Muscle of leg (tissue), 11 donors: ENCODE results near the gene AGAP1. TPM values are rescaled to one million over a fixed set of nuclear protein-coding genes. Genes with fewer than 3 reads are reported as not detected.
A peak's percentile ranks its signal among the peaks of the same experiment; 100 is the strongest.

ENCODE experiments used
- DNase-seq: peaks from one replicate; pipeline ENCODE4 v3.0.0; 2013
- H3K27ac ChIP-seq: one replicate; pipeline ENCODE4 v1.5.1; 2013; ENCODE audit warnings: mild to moderate bottlenecking, low read length, control low read depth
- H3K27me3 ChIP-seq: one replicate; pipeline ENCODE4 v1.6.1; 2013; ENCODE audit warnings: low read length; ENCODE audit not compliant: control insufficient read depth, insufficient read depth
- H3K36me3 ChIP-seq: one replicate; pipeline ENCODE4 v1.6.1; 2013; ENCODE audit warnings: low read length; ENCODE audit not compliant: control insufficient read depth, insufficient read depth
- H3K4me1 ChIP-seq: one replicate; pipeline ENCODE4 v1.6.1; 2013; ENCODE audit warnings: low read length; ENCODE audit not compliant: control insufficient read depth, insufficient read depth
- H3K4me3 ChIP-seq: one replicate; pipeline ENCODE4 v1.5.1; 2013; ENCODE audit warnings: low read length, control low read depth
- H3K9me3 ChIP-seq: replicated peaks from 2 replicates; pipeline ENCODE4 v1.6.1; 2013; ENCODE audit warnings: low read depth, low read length; ENCODE audit not compliant: control insufficient read depth
- WGBS: methylation state at CpG from one replicate; pipeline ENCODE4 v1.1.5; 2013; ENCODE audit warnings: missing lambda C conversion rate; ENCODE audit not compliant: insufficient coverage; 5-methylcytosine and 5-hydroxymethylcytosine counted together
- polyA plus RNA-seq, 8 donors: library from polyadenylated mRNA; unstranded; fragments of 120-200 nt; gene quantifications; one replicate each; pipeline versions ENCODE4 v1.2.1 to v1.2.3, GENCODE V29; 2013; ENCODE audit warnings: inconsistent platforms in 1 of 8, low replicate concordance in 1 of 8; ENCODE audit not compliant: insufficient read length in 8 of 8, insufficient read depth in 1 of 8
- total RNA-seq: library from RNA; stranded (reverse); fragments of 120-200 nt; gene quantifications from one replicate; pipeline ENCODE4 v1.2.4, GENCODE V29; 2013

AGAP1 gene
- total and polyA plus RNA-seq, 9 donors = 19.1 to 32.0 (median 26.8) TPM

DNA sequence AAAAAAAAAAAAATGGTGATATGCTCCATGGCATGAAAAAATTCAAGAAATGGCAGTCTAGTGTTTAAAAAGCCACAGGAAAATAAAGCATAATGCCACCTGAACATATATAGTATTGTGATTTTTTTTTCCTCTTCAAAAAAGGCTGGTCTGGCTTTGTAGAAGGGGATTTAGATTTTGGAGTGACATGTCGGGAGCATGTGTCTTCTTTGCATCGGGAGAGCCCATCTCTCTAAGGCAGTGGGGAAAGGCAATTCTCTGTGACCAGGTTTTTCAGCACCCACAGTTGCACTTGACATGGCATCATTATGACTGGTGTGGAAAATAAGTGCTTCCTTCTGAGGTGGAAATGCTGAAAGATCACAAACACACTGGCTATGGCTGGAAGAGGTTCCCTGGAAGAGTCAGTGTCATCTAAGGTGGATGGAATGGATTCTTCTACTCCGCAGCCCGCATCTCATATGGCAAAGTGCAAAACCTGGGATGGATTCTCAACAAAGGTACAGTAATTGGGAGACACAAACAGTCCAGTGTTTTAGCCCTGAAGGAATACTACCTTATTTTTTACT is 172.5 kb downstream of the AGAP1 start:
- H3K36me3 ChIP-seq = no peaks in the 10 kb centered on the region
- 0% methylated on average over 2 of the region's 4 CpGs for WGBS
- H3K4me3 ChIP-seq = peak overlapping the region; percentile 29
- peak; percentile 98 for DNase-seq
- peaks cover 35% of the 10 kb centered on the region for H3K4me1 ChIP-seq
- peaks cover 2% of the 10 kb centered on the region for H3K27me3 ChIP-seq
- H3K9me3 ChIP-seq = no peaks in the 10 kb centered on the region
- peak overlapping the region; percentile 80 for H3K27ac ChIP-seq

DNA sequence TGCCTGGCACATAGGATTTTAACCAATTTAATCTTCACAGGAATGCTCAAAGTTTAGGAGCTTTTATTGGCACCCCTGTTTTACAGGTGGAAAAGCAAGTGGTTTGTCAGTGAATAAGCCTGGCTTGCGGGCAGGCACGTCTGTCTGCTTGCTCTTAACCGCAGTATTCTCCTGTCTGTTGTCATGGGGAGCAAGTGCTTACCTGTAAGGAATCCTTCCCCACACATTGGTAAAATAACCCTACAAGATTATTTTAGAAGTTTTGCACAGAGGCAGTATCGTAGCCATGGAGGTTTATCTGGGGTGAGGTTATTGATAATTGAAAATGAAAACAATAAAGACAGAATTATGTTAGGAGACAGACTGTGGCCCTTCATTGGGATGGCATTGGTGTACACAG is 174.9 kb downstream of the AGAP1 start:
- no CpG with 5 or more reads among the region's 4 CpGs for WGBS
- Histone ChIP-seq H3K27ac (no peak overlapping the region), H3K4me1 (peaks cover 37% of the 10 kb centered on the region), H3K36me3 (no peaks in the 10 kb centered on the region), H3K9me3 (no peaks in the 10 kb centered on the region), H3K27me3 (peaks cover 2% of the 10 kb centered on the region), H3K4me3 (peak overlapping the region; percentile 19)
- DNase-seq = no peak

DNA sequence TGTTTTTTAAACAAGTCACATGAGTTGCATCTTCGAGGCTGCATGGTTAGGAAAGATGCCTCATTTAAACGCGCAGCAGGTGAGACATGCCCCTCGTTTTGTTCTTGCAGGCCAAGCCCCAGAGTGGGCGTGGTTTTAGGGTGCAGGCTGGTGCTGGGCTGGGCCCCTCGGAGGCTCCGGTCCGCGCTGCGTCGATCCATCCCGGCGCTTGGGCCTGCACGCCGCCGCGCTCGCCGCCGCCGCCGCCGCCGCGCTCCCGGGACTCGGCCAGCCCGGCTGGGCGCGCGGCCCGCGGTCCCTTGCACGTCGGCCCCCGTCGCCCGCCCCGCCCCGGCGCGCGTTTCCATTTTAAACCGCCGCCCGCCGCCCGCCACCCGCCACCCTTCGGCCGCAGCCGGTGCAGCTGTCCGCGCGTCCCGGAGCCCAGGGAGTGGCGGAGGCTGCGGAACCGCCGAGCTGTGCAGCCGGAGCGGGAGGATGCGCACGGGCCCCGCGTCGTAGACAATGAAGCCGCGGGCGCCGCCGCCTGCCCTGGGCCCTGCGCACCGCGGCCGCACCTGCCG is 175.5 kb downstream of the AGAP1 start:
- peak; percentile 94 for DNase-seq
- Histone ChIP-seq H3K4me3 (peak overlapping the region; percentile 24), H3K36me3 (no peaks in the 10 kb centered on the region), H3K27me3 (peaks cover 2% of the 10 kb centered on the region), H3K4me1 (peaks cover 37% of the 10 kb centered on the region), H3K9me3 (no peaks in the 10 kb centered on the region), H3K27ac (no peak overlapping the region)
- WGBS = under 1% methylated on average over 77 of the region's 77 CpGs

DNA sequence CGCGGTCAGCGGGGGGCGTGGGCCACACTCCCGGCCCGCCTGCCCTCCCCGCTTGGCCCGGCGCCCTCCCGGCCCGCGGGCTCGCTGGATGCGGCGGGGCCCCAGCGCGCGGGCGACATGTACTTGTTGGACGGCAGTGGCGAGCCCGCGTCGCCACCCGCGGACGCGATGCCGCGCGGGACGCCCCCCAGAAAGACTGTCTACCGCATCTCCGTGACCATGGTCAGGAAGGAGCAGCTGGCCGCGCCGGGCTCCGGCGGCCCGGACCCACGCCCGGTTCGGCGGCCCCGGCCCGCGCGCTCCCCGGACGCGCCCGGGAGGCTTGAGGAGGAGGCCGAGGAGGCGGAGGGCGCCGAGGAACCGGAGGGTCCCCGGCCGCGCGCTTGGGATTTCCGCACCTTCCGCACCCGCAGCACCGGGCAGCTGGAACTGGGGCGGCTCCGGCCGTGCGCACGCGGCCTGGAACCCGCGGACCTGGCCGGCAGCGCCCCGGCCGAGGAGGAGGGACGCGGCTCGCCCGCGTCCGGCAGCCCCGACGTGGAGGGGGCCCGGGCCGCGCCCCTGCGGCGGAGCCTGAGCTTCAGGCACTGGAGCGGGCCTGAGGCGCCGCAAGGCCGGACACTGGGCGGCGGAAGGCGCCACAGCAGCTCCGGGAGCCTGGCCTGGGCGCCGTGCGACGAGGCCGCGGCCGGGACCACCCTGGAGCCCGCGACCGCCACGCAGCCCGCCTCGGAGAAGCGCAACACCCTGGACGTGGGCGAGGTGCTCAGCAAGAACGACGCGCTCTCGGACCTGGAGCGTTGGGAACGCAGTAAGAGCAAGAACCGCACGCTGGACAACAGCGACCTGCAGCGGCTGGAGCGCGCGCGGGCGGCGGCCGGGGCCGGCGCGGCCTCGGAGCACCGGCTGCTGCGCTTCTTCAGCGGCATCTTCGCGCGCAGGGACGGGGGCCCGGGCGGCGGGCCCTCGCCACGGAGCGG is 176.4 kb downstream of the AGAP1 start:
- Histone ChIP-seq H3K9me3 (no peaks in the 10 kb centered on the region), H3K4me3 (peak overlapping the region; percentile 47), H3K4me1 (peaks cover 31% of the 10 kb centered on the region), H3K27me3 (peaks cover 2% of the 10 kb centered on the region), H3K36me3 (no peaks in the 10 kb centered on the region), H3K27ac (no peak overlapping the region)
- under 1% methylated on average over 147 of the region's 148 CpGs for WGBS
- DNase-seq = peak; percentile 92

DNA sequence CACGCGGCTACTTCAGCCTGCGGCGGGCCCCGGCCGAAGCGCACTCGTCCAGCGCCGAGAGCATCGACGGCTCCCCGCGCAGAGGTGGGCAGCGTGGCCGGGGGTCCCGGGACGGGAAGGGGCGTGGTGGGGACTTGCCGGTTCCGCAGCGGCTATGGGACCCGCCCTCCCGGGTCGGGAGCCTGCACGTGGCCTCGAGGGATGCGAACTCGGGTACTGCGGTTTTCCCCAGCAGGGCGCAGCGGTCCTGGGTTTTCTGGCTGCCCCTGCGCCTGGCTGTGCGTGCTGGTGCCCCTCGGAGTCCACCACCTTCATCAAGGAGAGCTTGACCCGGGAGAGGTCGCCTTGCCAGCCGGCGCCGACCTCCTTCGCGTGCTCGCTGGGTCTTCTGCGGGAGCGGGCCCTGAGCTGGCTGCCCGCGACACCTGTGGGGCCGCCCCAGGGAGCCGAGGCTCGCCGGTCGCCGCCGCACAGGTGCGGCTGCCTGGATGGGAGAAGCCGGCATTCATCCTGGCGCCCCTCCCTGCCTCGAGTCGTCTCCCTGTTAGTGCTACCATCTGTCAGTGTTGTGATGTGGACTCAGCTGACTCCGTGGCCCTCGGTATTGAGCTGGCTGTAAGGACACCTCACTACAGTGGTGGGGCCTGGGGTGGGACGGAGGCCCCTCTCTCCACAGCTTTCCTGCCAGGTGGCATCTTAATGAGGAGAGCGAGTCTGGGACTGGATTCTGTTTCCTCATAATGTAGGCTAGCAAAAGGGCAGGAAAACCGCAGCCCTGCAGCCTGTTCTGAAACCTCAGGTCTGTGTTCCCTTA is 177.3 kb downstream of the AGAP1 start:
- no peak overlapping the region for H3K27ac ChIP-seq
- peak overlapping the region; percentile 47 for H3K4me3 ChIP-seq
- no peaks in the 10 kb centered on the region for H3K9me3 ChIP-seq
- WGBS = 9% methylated on average over 59 of the region's 64 CpGs
- peaks cover 23% of the 10 kb centered on the region for H3K4me1 ChIP-seq
- peaks cover 2% of the 10 kb centered on the region for H3K27me3 ChIP-seq
- no peak for DNase-seq
- no peaks in the 10 kb centered on the region for H3K36me3 ChIP-seq

DNA sequence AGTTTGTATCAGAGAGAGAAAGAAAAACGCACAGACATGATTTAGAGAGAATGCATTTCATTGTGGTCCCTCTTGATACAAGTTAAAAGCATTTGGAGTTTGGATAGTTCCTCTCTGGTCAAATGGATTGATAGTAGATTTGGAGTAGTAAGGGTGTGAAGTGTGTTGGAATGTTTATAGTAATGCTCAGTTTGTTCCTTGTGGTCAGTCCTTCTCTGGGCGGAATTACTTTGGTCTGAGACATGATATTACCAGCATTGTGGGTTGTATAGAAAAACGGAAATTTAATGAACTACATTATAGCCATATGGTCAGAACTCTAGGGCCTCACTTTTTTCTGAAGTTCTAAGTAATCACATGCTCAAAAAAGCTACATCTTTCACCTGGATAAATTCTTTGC is 178.9 kb downstream of the AGAP1 start:
- H3K9me3 ChIP-seq = no peaks in the 10 kb centered on the region
- WGBS = no CpG with 5 or more reads among the region's 3 CpGs
- H3K27me3 ChIP-seq = peaks cover 2% of the 10 kb centered on the region
- H3K4me1 ChIP-seq = peaks cover 16% of the 10 kb centered on the region
- H3K4me3 ChIP-seq = no peak overlapping the region
- DNase-seq = no peak
- no peaks in the 10 kb centered on the region for H3K36me3 ChIP-seq
- no peak overlapping the region for H3K27ac ChIP-seq

DNA sequence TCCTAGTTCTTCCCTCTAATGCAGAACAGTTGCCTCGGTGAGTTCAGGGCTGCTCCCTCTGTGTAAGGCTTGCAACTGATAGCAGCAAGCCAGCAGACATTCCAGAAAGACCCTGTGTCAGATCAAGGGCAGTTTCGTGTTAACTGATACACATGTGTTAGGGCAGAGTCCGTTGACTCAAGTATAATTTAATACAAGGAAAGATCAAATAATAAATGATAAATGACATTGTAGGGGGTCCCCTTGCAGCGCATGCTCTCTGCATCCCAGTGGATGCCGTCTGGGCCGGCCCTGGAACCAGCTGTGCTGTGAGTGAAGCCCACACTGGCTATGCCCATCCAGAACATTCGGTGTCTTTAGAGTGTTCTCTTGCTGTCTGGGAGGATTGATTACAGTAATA is 180.3 kb downstream of the AGAP1 start:
- WGBS = 0% methylated on average over 1 of the region's 7 CpGs
- H3K36me3 ChIP-seq = no peaks in the 10 kb centered on the region
- peaks cover 2% of the 10 kb centered on the region for H3K27me3 ChIP-seq
- no peak for DNase-seq
- H3K4me3 ChIP-seq = no peak overlapping the region
- no peaks in the 10 kb centered on the region for H3K9me3 ChIP-seq
- no peak overlapping the region for H3K27ac ChIP-seq
- H3K4me1 ChIP-seq = peaks cover 12% of the 10 kb centered on the region

DNA sequence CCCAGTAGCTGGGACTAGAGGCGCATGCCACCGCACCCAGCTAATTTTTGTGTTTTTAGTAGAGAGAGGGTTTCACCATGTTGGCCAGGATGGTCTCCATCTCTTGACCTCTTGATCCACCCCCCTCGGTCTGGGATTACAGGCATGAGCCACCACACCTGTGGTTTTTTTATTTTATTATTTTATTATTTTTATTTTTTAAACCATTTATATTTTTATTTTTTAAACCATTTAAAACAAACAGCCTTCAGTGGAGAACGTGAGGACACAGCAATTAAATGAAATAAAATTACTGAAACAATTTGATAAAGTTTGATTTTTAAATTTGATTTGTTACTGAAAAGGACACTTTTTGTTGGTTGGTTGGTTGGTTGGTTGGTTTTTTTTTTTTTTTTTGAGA is 181.0 kb downstream of the AGAP1 start:
- DNase-seq = no peak
- WGBS = no CpG with 5 or more reads among the region's 4 CpGs
- no peaks in the 10 kb centered on the region for H3K9me3 ChIP-seq
- H3K27me3 ChIP-seq = peaks cover 2% of the 10 kb centered on the region
- peaks cover 14% of the 10 kb centered on the region for H3K4me1 ChIP-seq
- H3K36me3 ChIP-seq = no peaks in the 10 kb centered on the region
- no peak overlapping the region for H3K4me3 ChIP-seq
- no peak overlapping the region for H3K27ac ChIP-seq

DNA sequence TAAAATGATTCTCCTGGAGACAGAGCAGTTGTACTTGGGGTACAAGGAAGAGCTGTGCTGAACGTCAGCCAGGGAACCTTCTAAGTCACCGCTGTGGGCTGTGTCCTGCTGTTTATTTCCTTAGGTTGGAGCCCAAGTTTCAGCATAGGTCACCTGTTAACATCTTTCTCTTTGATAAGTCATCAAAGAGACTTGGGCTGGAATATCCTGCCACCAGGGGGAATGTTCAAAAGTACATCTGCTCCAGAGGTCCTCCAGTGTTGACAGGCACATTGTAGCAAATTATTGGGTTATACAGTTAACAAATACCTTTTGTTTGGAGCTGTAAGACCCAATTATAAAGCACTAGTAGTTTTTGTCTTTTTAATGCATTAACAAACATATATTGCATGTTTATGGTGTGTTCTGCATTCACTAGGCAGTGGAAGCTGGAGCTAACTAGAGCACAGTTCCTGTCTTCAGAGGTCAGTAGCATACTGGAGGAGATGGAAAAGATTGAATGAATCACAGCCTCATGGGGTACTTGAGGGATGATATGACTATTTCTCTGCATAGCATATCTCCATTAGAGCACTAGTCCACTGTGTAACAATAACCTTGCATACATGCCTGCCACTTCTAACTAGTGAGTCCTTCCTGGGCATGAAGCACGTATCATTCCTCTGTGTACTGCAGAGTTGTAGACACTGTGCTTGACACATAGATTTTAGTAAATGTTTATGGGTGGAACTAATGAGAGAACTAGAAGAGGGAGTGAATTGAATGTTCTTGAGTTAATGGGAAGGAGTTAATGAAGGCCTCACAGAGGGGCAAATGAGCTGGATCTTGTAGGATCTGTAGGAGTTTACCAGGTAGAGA is 182.1 kb downstream of the AGAP1 start:
- no peak overlapping the region for H3K4me3 ChIP-seq
- no peak for DNase-seq
- 63% methylated on average over 2 of the region's 3 CpGs for WGBS

More for the DNA sequence above, 182.1 kb downstream of the AGAP1 start:
- Histone ChIP-seq H3K27me3 (peaks cover 2% of the 10 kb centered on the region), H3K4me1 (peaks cover 19% of the 10 kb centered on the region), H3K27ac (no peak overlapping the region), H3K9me3 (no peaks in the 10 kb centered on the region), H3K36me3 (no peaks in the 10 kb centered on the region)
